ENCODE results near the gene CHCHD3.

Gene CHCHD3

GRCh38 chr7:132782777-132783640 is 298.9 kb downstream of the CHCHD3 start:
- no peak for DNase-seq (ENCODE audit: low read depth in 4 of 4, low spot score in 1 of 4)

GRCh38 chr7:132780822-132781221 is 301.1 kb downstream of the CHCHD3 start:
- DNase-seq (ENCODE audit: low read depth in 4 of 4, low spot score in 1 of 4) = no peak

GRCh38 chr7:132779164-132779563 is 302.7 kb downstream of the CHCHD3 start:
- DNase-seq (ENCODE audit: low read depth in 4 of 4, low spot score in 1 of 4) = no peak

GRCh38 chr7:132778761-132779160 is 303.1 kb downstream of the CHCHD3 start:
- no peak for DNase-seq (ENCODE audit: low read depth in 4 of 4, low spot score in 1 of 4)

GRCh38 chr7:132777956-132778355 is 303.9 kb downstream of the CHCHD3 start:
- no peak for DNase-seq (ENCODE audit: low read depth in 4 of 4, low spot score in 1 of 4)

GRCh38 chr7:132777414-132777813 is 304.5 kb downstream of the CHCHD3 start:
- DNase-seq (ENCODE audit: low read depth in 4 of 4, low spot score in 1 of 4) = no peak

- DNase-seq (ENCODE audit: low read depth in 4 of 4, low spot score in 1 of 4) = no peak
These were observed 305.8 kb downstream of the CHCHD3 start for GRCh38 chr7:132776048-132776620.

GRCh38 chr7:132773527-132773956 is 308.3 kb downstream of the CHCHD3 start:
- no peak for DNase-seq (ENCODE audit: low read depth in 4 of 4, low spot score in 1 of 4)

GRCh38 chr7:132771301-132771730 is 310.6 kb downstream of the CHCHD3 start:
- no peak for DNase-seq (ENCODE audit: low read depth in 4 of 4, low spot score in 1 of 4)

GRCh38 chr7:132770055-132770454 is 311.8 kb downstream of the CHCHD3 start:
- no peak for DNase-seq (ENCODE audit: low read depth in 4 of 4, low spot score in 1 of 4)

GRCh38 chr7:132769280-132769679 is 312.6 kb downstream of the CHCHD3 start:
- no peak for DNase-seq (ENCODE audit: low read depth in 4 of 4, low spot score in 1 of 4)

GRCh38 chr7:132768099-132768498 is 313.8 kb downstream of the CHCHD3 start:
- no peak for DNase-seq (ENCODE audit: low read depth in 4 of 4, low spot score in 1 of 4)

- DNase-seq (ENCODE audit: low read depth in 4 of 4, low spot score in 1 of 4) = no peak
These were observed 314.5 kb downstream of the CHCHD3 start for GRCh38 chr7:132767378-132767777.

- DNase-seq (ENCODE audit: low read depth in 4 of 4, low spot score in 1 of 4) = no peak
These were observed 315.2 kb downstream of the CHCHD3 start for GRCh38 chr7:132766660-132767059.

- no peak for DNase-seq (ENCODE audit: low read depth in 4 of 4, low spot score in 1 of 4)
These were observed 316.0 kb downstream of the CHCHD3 start for GRCh38 chr7:132765861-132766260.

GRCh38 chr7:132764762-132765161 is 317.1 kb downstream of the CHCHD3 start:
- DNase-seq (ENCODE audit: low read depth in 4 of 4, low spot score in 1 of 4) = no peak

GRCh38 chr7:132760866-132761265 is 321.0 kb downstream of the CHCHD3 start:
- DNase-seq (ENCODE audit: low read depth in 4 of 4, low spot score in 1 of 4) = no peak

- DNase-seq (ENCODE audit: low read depth in 4 of 4, low spot score in 1 of 4) = no peak
These were observed 321.7 kb downstream of the CHCHD3 start for GRCh38 chr7:132760244-132760623.

- DNase-seq (ENCODE audit: low read depth in 4 of 4, low spot score in 1 of 4) = no peak
These were observed 322.2 kb downstream of the CHCHD3 start for GRCh38 chr7:132759482-132760243.

GRCh38 chr7:132758986-132759385 is 322.9 kb downstream of the CHCHD3 start:
- no peak for DNase-seq (ENCODE audit: low read depth in 4 of 4, low spot score in 1 of 4)

GRCh38 chr7:132757783-132758182 is 324.1 kb downstream of the CHCHD3 start:
- DNase-seq (ENCODE audit: low read depth in 4 of 4, low spot score in 1 of 4) = no peak

- no peak for DNase-seq (ENCODE audit: low read depth in 4 of 4, low spot score in 1 of 4)
These were observed 325.4 kb downstream of the CHCHD3 start for GRCh38 chr7:132756484-132756990.

All from stimulated activated CD4-positive, alpha-beta T cell treated with anti-CD3 and anti-CD28 coated beads, Interleukin-1b, Interleukin-23, amount 100 ng/mL, for 24 hours (primary cell).